Hepatocyte (in vitro differentiated cells): Measurements from ENCODE around the gene PPM1K.

Experiments used
- CTCF ChIP-seq: fragments of 200-600 bp; sonication (generic); IDR thresholded peaks from 2 replicates; pipeline ENCODE4 v1.5.1; 2016; ENCODE audit warnings: antibody characterized with exemption, mild to moderate bottlenecking; ENCODE audit not compliant: poor library complexity
- EZH2 ChIP-seq: fragments of 200-600 bp; sonication (generic); IDR thresholded peaks from 2 replicates; pipeline ENCODE4 v1.6.1; 2016; ENCODE audit warnings: antibody characterized with exemption, mild to moderate bottlenecking, borderline replicate concordance

GRCh38 chr4:88264336-88264735 is 20.0 kb downstream of the PPM1K start:
- TF ChIP-seq CTCF = no peak
- no peak for TF ChIP-seq EZH2
